GM21526 (cell line): Measurements from ENCODE around the gene MICAL3.

Experiments used
- ATAC-seq: cut with Tn5 transposase; IDR thresholded peaks from one replicate; pipeline ENCODE4 v1.9.1; 2021; ENCODE audit warnings: moderate library complexity; ENCODE audit not compliant: unreplicated experiment, low FRiP score

Gene MICAL3

DNA sequence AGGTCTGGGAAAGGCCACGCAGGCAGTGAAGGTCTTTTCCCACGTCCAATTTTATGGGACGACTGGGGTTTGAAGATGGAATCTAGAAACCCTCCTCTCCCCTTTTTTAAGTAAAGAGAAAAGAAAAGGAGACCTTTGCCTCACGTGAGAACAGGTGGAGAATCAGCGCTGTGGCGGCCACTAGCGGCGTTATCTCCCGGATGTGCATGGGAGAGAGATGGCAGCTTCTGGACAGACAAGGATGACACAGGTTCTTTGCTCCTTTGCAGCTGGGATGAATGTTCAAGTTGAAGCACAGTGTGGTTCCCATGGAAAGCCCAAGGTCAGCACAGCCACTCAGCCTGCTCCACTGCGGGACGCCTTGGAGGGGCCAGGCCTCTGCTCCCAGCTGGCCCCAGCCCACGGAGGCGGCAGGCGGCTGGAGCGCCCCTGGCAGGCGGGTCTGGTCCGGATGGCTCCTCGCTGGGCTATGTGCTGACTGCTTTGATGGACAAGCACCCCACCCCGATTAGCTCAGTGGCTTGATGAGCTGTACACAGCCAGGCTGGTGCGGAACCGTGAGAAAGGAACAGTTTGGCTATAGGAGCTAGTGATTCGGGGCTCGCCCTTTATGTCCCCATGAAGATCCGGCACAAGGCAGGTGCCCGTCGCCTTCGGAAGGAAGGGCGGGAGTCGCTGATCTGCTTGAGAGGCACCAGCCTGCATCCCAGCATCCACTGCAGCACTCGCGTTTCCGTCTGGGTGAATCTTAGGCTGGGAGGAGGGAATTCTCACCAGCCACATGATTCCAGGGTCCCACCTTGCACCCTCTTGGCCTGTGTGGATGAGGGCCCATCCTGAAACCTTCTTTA, 235.6 kb downstream of the MICAL3 start:
- no peak for ATAC-seq

DNA sequence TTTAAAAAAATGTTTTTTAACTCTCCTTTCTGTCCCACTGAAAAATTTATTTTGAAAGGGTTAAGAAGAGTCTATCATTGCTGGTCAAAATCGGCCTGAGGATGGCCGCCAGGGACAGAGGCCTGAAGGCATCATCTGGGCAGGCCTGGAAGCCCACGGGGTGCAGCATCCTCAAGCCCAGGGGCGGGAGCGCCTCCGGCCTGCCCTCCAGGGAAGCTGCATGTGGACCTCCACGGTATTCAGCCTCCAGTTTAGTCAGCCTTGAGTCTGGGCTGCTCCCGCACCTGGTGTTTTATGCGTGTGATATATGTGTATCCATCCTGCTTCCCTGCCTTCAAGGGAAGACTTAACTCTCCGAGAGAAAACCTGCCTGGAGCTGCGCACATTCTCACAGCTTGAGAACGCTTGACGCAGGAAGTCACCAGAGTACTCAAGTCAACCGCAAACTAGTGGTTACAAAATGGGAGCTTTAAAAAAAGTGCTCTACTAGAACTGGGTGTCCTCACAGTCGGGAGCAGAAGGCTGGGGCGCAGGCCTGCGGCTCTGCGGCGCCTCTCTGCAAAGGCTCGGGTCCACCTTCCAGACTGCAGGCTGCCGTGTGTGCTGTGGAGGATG, 236.5 kb downstream of the MICAL3 start:
- no peak for ATAC-seq

DNA sequence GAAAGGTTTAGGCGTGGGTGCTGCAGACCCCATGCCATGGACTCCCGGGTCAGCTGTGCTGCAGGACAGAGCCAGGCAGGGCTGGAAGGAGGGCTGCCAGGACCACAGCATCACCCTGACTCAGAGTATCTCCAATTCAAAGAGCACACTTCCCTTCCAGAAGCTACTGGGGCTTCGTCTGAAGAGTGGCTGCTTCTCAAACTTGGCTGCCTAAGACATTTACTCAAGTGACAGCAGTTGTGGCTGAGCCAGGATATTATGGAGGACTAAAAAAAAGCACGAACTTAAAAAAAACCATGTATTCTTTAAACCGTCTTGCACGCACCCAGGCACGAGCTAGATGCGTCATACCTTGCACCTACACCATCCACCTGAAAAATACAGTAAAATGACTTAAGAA, 237.1 kb downstream of the MICAL3 start:
- ATAC-seq = no peak

DNA sequence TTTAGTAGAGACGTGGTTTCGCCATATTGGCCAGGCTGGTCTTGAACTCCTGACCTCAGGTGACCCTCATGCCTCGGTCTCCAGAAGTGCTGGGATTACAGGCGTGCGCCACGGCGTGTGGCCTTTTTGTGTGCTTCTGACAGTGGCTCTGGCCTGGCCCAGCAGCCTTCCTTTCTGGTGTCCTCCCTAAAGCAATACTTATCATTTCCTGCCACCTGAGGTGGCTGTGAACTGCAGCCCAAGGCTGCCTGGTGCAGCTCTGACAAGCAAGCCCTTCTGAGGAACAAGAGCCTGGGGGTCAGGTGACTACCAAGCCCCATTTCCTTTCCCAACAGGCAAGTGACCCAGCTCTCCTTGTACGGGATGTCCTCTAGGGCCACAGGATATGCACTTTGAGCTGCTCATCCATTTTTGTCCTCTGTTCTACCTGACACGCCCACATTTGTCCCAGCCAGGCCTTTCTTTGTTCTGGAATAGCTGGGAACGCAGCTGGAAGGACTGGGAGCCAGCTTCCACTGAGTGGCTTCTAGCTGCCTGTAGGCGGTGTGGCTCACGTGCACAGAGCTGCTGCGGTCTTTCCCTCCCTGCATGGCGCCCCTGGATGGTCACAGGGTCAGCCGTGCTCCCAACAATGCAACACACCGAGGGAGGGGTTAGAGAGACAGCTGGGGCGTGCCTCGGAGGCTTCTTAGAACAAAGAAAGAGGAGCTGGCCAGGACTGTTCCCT, 237.8 kb downstream of the MICAL3 start:
- ATAC-seq = no peak

DNA sequence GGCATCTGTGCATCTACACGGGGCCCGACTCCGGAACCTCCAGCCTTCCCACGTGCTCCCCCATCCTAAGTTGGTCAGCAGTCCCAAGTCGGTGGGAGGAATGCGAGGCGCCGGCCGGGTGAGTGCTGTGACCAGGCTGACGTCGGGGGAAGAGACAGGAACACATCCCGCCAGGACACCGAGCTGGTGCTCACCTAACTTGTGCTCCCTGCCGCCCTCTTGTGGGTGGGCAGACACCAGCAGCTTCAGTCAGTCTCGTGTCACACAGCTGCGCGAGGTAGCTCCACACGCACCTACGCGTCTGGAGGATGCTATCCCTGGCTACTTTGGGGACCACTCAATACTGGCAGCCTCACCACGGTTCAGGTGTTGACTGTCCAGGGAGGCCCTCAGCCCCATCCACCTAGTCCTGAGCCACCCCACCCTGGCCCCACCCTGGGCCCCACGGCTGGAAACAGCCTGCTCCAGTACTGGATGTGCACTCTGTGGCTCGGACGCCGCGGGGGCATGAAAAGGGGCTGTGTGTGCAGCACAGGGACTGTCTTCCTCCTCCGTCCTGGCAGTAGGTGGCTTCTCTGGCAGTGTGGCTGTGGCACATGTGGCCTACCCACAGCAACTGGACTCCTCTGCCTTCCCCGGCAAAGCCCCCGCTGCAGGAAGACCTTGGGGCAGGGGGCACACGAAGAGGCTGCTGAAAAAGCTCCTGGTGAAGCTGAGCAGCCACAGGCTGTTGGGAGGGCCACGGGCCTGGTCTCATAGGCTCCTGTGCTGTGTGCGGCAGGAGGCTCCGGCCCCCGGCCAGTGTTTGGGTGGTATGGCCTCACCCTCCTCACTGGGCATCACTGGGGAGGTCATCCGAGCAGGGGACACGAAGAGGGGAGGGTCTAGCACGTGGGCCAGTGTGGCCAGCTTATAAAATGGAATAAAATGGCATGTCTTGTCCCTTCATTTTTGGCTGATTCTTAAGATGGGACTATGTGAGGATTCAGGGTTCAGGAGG, 238.9 kb downstream of the MICAL3 start:
- ATAC-seq = no peak

DNA sequence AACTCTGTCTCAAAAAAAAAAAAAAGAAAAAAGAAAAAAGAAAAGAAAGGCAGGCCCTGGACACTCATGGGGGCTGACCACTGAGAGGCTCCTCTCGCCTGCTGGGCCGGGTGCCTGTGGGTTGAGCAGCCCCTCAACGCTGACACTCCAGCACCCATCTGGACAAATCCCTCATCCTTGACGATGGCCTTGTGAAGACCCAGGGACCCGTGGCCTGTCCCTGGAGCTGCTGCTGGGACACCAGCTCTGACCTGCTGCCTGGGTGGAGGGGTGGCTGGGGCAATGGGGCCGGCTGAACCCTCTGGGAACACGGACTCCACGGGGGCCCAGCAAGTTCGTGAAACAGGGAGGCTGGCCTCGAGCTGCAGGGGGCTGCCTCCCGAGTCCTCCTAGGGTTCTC, 239.6 kb downstream of the MICAL3 start:
- no peak for ATAC-seq

DNA sequence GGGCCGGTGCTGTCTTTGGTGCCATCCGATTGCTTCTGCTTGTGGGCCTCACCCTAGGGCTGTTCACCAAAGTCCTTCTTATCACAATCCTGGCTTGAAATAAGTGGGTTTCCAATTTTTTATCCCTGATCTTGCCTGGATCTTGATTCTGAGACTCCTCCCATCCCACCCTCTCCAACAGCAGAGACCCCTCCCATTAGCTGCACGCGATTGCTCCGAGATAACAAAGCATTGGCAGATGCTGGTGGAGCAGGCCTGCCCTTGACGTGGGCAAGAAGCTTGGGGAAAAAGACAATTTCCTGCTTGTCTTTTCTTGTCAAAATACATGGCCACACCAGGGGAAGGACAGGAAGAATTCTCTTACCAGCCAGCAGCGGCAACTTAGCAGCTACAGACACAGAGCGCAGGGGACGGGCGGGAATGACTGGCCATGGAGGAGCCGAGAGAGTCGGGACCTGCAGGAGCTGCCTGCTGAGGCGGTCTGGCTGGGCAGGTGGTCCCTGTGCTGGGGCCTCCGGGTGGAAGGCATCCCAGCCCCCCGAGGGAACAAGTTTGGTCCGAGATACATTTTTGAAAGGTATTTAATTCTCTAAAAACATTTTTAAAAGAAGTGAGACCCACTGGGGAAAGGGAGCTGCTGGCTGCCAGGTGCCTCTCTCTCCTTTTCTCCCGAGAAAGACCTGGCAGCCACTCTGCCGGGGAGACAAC, 240.4 kb downstream of the MICAL3 start:
- ATAC-seq = no peak

DNA sequence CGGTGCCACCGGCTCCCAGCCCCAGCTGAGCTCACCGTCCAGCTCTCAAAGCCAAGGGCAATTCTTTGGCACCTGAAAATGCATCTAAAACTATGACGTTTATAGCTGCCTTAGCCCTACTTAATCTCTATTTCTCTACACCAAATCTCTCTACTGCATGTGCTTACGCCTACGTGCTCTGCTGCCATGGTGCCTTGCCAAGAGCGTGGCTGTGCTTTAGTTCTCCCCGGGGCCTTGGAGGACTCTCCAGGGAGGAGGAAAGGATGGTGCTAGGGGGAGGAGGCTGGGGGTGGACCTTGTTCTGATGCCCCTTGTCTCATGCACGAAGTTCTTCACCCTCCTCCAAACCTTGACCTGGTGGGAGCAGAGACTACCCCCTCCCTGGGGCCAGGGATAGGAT, 241.0 kb downstream of the MICAL3 start:
- no peak for ATAC-seq

DNA sequence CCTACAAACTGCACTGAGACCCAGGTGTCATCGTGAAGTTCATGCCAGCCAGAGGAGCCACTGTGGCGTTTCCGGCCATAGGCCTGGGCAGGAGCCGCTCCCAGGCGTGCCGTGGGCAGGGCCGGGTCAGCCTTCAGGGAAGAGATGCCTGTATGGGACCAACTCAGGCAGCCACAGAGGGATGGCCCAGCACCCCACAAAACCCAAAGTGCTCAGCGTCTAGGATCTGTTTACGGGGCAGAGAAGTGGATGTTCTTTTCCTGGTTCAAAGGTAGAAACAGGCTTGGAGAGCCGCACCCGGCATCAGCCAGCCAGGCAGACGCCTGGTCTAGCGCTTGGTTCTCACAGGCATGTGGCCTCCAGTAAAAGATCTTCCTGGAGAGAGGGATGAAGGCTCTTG, 241.7 kb downstream of the MICAL3 start:
- no peak for ATAC-seq

DNA sequence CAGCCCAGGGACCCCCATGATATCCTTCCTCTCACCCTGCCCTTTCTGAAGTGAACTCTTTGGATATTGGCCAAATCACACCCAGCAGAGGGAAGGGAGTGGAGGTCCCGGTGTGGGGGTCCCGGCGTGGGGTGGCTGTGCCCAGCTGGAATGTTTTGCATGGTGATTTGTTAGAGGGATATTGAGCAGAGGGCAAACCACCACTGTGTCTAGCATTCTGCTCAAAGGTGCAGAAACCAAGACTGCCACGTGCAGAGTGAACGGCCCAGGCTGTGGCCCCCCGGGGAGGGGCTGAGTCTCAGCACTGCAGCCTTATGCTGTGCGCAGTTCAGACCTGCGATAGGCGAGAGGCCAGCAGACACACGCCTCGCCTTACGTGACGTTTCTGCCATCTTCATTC, 242.2 kb downstream of the MICAL3 start:
- no peak for ATAC-seq

DNA sequence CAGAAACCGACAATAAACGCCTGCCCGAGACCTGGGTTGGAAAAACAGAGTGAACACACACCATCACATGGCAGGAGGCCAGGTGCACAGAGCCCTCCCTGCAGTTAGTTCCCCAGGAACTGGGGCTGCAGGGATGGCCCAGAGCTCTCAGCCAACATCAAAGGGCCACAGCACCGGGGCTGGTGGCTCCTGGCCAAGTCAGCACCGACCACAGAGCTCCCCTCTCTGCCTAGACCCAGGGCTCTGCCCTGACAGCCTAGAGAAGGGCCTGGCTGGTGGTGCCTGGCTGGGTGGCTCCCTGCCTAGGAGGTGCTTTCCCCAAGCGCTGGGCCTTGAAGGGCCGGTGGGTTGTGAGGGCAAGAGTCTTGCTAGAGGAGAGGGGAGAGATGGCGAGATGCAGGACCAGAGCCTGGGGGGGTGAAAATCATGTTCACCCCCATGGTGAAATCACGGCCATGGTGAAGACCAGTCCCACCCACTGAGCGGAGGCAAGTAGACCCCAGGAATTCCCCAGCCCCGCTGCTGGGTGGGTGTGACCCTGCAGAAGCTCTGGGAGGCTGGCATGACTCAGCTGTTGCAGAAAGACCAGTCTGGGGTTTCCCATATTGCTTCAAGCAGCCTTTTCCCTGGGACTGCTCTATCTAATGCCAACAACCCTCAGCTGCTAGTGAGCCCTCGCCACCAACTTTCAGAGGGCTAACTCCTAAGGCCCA, 242.9 kb downstream of the MICAL3 start:
- ATAC-seq = no peak

DNA sequence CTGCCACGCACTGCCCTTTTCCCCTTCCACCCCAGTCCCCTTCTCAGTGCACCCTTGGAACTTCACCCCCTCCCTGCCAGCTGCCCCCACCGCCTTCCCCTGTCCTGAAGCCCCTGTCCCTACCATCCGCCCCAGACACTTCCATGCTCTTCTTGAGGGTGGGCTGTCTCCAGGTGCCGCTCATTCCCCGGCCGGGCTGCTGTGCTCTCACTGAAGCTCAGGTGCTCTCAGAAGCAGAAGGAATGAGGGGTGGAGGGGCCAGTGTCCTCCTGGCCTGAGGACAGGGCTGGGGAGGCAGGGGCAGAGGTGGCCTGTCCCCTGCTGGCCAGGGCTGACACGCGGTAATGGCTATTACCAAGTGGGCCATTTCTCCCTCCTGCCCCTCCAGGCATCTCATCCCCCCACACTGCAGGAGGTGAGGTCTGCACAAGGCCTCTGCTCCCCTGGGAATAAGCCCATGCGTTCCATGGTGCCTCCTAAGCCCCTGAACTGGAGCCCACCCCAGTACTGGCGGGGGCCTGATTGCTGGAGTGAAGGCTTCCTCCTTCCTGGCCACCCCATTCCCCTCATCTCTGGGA, 243.5 kb downstream of the MICAL3 start:
- ATAC-seq = no peak

DNA sequence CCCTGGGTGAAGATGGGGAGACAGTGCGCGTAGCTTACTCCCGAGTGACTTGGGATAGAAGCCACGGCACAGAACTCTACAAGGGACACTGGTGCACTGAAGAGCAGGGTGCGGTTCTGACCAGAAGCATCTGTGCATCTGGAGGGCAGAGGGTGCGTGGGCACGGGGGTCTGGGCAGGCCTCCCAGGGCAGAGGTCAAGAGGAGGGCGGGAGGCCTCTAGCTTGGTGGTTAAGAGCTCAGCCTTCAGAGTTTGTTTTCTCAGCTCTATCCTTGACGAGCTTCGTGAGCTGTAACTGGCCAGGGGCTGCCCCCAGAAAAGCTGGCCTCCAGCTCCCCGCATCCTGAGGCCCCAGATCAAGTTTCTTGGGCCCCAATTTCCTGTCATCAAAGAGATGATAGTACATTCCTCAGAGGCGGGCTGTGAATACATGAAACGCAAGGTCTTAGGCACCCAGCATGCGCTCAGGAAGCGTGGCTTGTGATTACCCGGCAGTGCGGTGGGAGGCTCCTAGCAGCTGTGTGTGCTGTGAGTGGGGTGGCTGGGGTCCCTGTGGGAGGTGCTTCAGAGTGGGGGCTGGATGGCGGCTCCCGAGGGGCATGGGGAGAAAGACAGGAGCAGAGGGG, 244.1 kb downstream of the MICAL3 start:
- no peak for ATAC-seq

DNA sequence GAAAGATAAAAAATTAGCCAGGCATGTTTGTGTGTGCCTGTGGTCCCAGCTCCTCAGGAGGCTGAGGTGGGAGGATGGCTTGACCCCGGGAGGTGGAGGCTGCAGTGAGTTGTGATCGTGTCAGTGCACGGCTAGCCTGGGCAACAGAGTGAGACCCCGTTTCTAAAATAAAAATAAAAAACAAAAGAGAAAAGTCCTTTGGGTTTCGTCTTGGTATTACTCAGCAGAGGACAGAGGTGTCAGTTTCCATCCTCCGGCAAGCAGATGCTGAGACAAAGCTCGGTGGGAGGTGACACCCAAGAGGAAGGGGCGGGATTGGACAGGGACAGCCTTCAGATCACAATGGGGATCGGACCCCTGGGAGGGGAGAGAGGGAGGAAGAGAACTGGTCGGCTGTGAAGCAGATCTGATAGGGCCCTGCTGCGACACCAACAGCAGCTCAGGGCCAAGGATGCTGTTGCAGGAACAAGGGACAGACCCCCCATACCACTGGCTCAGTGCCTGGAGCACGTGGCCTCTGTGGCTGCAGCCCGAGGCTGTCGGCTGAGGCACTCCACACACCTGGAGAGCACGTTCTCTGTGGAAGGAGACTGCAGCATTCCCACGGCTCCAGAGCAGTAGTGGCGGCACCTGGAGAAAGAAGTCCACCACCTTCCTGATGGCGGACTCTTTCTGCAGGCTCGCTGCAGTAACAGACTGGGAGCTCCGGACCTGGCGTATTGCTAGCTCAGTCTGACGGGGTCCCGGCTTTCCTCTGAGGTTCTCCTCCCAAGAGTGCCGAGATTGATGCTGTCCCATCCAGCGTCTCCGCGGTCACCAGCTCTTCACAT, 244.9 kb downstream of the MICAL3 start:
- no peak for ATAC-seq

DNA sequence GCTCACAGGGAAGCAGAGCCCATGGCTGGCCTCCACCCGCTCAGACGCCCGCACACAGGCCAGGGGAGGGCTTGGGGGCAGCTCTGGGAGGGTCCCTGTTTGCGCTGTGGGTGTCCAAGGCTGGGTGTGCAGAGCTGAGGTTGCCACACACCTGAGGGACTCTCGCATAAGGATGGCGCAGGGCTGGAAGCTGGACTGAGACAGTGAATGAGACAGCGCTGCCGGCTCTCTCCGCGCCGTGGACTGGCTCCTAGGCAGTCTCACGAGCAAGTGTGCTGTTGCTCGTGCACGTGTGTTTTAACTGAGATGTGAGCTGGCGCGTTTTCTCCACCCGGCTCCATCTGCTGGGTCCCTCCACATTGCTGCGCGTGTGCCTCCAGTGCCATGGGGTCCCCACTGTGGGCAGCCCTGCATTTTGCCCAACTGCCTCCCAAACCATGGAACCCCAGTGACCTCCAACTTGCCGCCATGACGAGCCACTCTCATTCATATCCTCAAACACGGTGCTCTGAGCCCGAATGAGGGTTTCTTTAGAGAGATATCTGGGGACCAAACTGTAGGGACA, 245.9 kb downstream of the MICAL3 start:
- no peak for ATAC-seq

DNA sequence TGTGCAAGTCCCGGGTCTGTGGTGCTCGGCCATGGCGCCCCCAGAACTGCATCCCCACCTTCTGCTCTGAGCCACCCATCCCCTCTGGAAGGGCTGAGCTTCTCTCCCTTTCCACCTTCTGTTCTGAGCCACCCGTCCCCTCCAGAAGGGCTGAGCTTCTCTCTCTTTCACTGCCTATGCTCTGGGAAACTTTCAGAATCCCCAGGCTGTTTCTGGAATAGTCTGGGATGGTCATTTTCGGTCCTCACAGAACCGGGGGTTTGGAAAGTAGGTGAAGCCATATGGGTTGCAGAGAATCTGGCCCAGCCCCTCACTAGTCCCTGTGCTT, 246.7 kb downstream of the MICAL3 start:
- ATAC-seq = no peak

DNA sequence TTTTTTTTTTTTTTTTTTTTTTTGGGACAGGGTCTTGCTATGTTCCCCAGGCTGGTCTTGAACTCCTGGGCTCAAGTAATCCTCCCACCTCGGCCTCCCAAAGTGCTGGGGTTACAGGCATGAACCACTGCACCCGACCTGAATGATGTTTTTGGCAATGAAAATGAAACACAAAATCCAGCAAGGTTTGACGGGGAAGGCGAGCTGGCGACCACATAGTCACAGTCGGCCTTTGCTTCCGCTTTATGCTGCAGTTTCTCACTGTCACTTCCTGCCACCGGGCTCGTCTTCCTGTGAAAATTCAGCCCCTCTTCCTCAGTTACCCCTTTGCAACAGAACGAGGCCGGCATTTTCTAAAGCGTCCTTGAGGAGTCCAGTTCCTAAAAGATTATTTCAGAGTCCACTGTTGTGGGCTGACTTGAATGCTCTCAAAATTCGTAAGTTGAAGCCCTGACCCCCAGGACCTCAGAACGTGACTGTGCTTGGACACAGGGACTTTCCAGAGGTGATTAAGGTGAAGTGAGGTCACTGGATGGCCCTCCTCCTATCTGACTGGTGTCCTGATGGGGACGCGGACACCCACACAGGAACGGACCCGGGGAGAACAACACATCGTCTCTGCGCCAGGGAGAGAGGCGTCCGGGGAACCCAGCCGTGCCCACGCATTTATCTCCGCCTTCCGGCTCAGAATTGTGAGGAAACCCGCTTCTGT, 247.2 kb downstream of the MICAL3 start:
- no peak for ATAC-seq
